Kidney epithelial cell (primary cell): Measurements from ENCODE around the gene C22orf31. TPM values are rescaled to one million over a fixed set of nuclear protein-coding genes. Genes with fewer than 3 reads are reported as not detected.

Experiments
- DNase-seq: peaks from one replicate; pipeline ENCODE4 v3.0.0-alpha.2; 2010; ENCODE audit warnings: low read depth
- H3K27me3 ChIP-seq: 2 replicates; pipeline ENCODE4 v1.6.0; 2011; ENCODE audit warnings: low read length; ENCODE audit not compliant: control insufficient read depth, insufficient read depth
- H3K36me3 ChIP-seq: 2 replicates; pipeline ENCODE4 v1.5.1; 2011; ENCODE audit warnings: low read length; ENCODE audit not compliant: control insufficient read depth, insufficient read depth
- H3K4me3 ChIP-seq: 2 replicates; pipeline ENCODE4 v1.5.1; 2011; ENCODE audit warnings: low read depth, mild to moderate bottlenecking, control low read depth, low read length
- CTCF ChIP-seq: IDR thresholded peaks from 2 replicates; pipeline ENCODE4 v1.5.1; 2011; ENCODE audit warnings: mild to moderate bottlenecking, moderate library complexity, low read length, control low read depth, inconsistent platforms; ENCODE audit not compliant: insufficient read depth, poor library complexity, severe bottlenecking
- total RNA-seq: library from RNA; depleted of rRNA; stranded (reverse); fragments of >200 nt; gene quantifications from 2 replicates; pipeline ENCODE4 v1.2.3, GENCODE V29; 2015

Gene C22orf31
- total RNA-seq, 1 donor from 2014 or later: not detected

DNA sequence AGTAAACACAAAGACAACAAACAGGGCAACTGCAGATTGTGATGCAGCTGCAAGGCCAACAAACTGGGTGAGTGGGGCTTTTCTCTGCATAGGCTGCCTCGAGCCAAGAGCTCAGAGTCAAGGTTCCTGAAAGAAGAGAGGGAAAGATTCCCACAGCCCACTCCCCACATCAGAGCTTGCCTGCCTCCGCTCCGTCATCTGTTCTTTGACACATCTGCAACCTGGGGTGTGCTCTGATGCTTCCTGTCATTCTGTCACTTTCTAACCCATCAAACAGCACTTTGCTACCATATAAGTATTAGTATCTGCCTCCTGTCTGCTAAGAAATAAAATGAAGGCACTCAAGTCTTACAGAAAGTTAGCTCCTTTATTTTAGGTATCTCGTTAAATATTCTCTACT, 46.9 kb downstream of the C22orf31 start:
- Histone ChIP-seq H3K27me3 (no peaks in the 10 kb centered on the region), H3K4me3 (no peak overlapping the region), H3K36me3 (no peaks in the 10 kb centered on the region)
- DNase-seq: no peak
- TF ChIP-seq CTCF: no peak

- Histone ChIP-seq H3K27me3 (no peaks in the 10 kb centered on the region), H3K4me3 (no peak overlapping the region), H3K36me3 (no peaks in the 10 kb centered on the region)
- DNase-seq: no peak
- no peak for TF ChIP-seq CTCF
Observed at GRCh38 chr22:29014293-29014692, 47.3 kb downstream of the C22orf31 start.

DNA sequence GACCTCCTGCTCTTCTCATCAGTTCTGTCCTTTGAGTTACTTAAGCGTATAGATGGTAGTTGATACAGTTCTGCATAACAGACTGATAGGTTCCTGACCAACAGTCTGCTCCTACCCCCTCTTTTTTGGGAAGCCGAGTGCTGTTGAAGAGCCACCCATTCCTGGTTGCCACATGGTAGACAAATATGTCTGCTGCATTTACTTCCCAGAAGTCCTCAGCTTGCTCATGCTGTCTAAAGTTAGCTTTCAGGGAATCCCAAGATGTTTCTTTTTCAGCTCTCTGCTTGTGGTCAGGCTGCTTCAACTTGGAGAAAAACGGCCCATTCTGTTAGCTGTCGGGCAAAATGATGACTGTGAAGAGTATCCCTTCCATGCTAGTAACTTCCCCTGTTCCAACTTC, 48.7 kb downstream of the C22orf31 start:
- no peak overlapping the region for H3K4me3 ChIP-seq
- TF ChIP-seq CTCF: no peak
- DNase-seq: no peak
- H3K27me3 ChIP-seq: no peaks in the 10 kb centered on the region
- H3K36me3 ChIP-seq: no peaks in the 10 kb centered on the region

DNA sequence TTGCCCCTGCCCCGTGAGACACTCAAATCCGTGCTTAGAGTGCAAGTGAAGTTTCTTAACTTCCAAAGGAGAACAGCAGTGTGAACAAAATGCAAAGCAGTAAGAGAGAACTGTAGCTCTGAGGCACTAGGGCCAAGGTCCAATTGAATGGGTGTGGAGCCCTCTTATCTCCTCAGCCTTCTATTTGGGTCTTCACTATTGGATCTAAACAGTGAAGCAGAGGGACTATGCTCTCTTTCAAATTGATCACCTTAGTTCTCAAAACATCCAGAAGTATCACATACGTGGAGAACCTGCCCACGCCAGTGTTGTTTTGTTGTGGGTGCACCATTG, 49.6 kb downstream of the C22orf31 start:
- no peak for DNase-seq
- Histone ChIP-seq H3K36me3 (no peaks in the 10 kb centered on the region), H3K27me3 (no peaks in the 10 kb centered on the region), H3K4me3 (no peak overlapping the region)
- TF ChIP-seq CTCF: no peak

- Histone ChIP-seq H3K4me3 (no peak overlapping the region), H3K36me3 (no peaks in the 10 kb centered on the region), H3K27me3 (no peaks in the 10 kb centered on the region)
- no peak for DNase-seq
- no peak for TF ChIP-seq CTCF
Observed at GRCh38 chr22:29011240-29012100, 50.2 kb downstream of the C22orf31 start.

DNA sequence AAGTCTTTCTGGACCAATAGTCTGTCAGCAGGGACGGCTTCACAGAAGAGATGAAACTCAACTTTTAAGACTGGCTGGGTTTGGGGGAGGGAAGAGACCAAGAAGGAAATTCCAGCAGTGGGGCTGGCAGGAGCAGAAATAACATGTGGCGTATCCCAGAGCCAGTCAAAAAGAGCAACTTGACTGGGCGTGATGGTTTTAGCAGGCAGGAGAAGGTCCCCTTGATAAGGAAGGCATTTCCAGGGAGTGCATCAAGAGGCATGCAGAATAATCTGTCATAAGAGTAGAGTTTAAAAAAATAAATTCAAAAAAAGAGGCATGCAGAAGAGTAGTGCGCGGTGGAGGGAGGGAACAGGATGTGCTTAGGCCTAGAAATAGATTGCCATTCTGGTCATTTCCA, 52.5 kb downstream of the C22orf31 start:
- Histone ChIP-seq H3K27me3 (no peaks in the 10 kb centered on the region), H3K36me3 (no peaks in the 10 kb centered on the region), H3K4me3 (no peak overlapping the region)
- TF ChIP-seq CTCF: no peak
- no peak for DNase-seq
